Brain microvascular endothelial cell (primary cell): ENCODE results near the gene CFAP53.
"Not testable (repeated sequence)": the region's sequence is repeated elsewhere in the genome, so short reads cannot be mapped to it uniquely, and the experiment has no call there.

Experiments
- DNase-seq: peaks from one replicate; pipeline ENCODE4 v3.0.0-alpha.2; 2020
- H3K27ac ChIP-seq: fragments of 250-450 bp; sonication (Bioruptor Pico); 2 replicates; pipeline ENCODE4 v1.5.1; 2020; ENCODE audit warnings: mild to moderate bottlenecking, moderate library complexity
- H3K27me3 ChIP-seq: fragments of 250-450 bp; sonication (Bioruptor Pico); replicated peaks from 2 replicates; pipeline ENCODE4 v1.5.1; 2020; ENCODE audit warnings: mild to moderate bottlenecking
- H3K36me3 ChIP-seq: fragments of 250-450 bp; sonication (Bioruptor Pico); replicated peaks from 2 replicates; pipeline ENCODE4 v1.5.1; 2020; ENCODE audit warnings: mild to moderate bottlenecking
- H3K4me3 ChIP-seq: 2 replicates; pipeline ENCODE4 v1.5.1; 2011; ENCODE audit warnings: low read depth, mild to moderate bottlenecking, control low read depth, low read length, moderate library complexity
- CTCF ChIP-seq: IDR thresholded peaks from 2 replicates; pipeline ENCODE4 v1.5.1; 2011; ENCODE audit warnings: low read depth, mild to moderate bottlenecking, moderate library complexity, low read length, control low read depth, inconsistent platforms; ENCODE audit errors: missing control alignments
- in situ Hi-C: cut with HindIII; loops from 2 replicates; pipeline ENCODE4 v1.10.0; 2017; ENCODE audit warnings: low sequenced_read_pairs, low pct_ligation_motif_present

Gene CFAP53

GRCh38 chr18:50272568-50272967 is 6.3 kb upstream of the CFAP53 start:
- H3K27ac ChIP-seq: no peak overlapping the region
- no peak for TF ChIP-seq CTCF
- DNase-seq: no peak
- H3K27me3 ChIP-seq: no peaks in the 10 kb centered on the region
- in situ Hi-C loops: no loop called here
- peaks cover 64% of the 10 kb centered on the region for H3K36me3 ChIP-seq
- no peak overlapping the region for H3K4me3 ChIP-seq

- H3K4me3 ChIP-seq: peak overlapping the region; percentile 63
- peak overlapping the region; percentile 48 for H3K27ac ChIP-seq
- peak; percentile 89 for TF ChIP-seq CTCF
- in situ Hi-C loops: no loop called here
- no peaks in the 10 kb centered on the region for H3K27me3 ChIP-seq
- peaks cover 25% of the 10 kb centered on the region for H3K36me3 ChIP-seq
- DNase-seq: peak; percentile 77
Measured at GRCh38 chr18:50268022-50268747, 1.9 kb upstream of the CFAP53 start.

- in situ Hi-C loops: no loop called here
- no peak for DNase-seq
- H3K27me3 ChIP-seq: no peaks in the 10 kb centered on the region
- no peak overlapping the region for H3K27ac ChIP-seq
- no peaks in the 10 kb centered on the region for H3K36me3 ChIP-seq
- no peak overlapping the region for H3K4me3 ChIP-seq
- TF ChIP-seq CTCF: no peak
Measured at GRCh38 chr18:50262977-50263376, 3.3 kb downstream of the CFAP53 start.

- no peaks in the 10 kb centered on the region for H3K27me3 ChIP-seq
- in situ Hi-C loops: no loop called here
- H3K36me3 ChIP-seq: no peaks in the 10 kb centered on the region
- no peak overlapping the region for H3K4me3 ChIP-seq
- no peak for DNase-seq
- no peak overlapping the region for H3K27ac ChIP-seq
- TF ChIP-seq CTCF: no peak
Measured at GRCh38 chr18:50250935-50251334, 15.4 kb downstream of the CFAP53 start.

- no peak overlapping the region for H3K4me3 ChIP-seq
- no peaks in the 10 kb centered on the region for H3K27me3 ChIP-seq
- no peak for TF ChIP-seq CTCF
- in situ Hi-C loops: no loop called here
- DNase-seq: no peak
- H3K36me3 ChIP-seq: no peaks in the 10 kb centered on the region
- no peak overlapping the region for H3K27ac ChIP-seq
Measured at GRCh38 chr18:50249576-50249975, 16.7 kb downstream of the CFAP53 start.

- Histone ChIP-seq H3K36me3 (no peaks in the 10 kb centered on the region), H3K27me3 (no peaks in the 10 kb centered on the region), H3K4me3 (no peak overlapping the region), H3K27ac (no peak overlapping the region)
- TF ChIP-seq CTCF: no peak
- in situ Hi-C loops: no loop called here
- DNase-seq: no peak
Measured at GRCh38 chr18:50247561-50247960, 18.7 kb downstream of the CFAP53 start.

GRCh38 chr18:50241768-50242167 is 24.5 kb downstream of the CFAP53 start:
- H3K27me3 ChIP-seq, in situ Hi-C loops, H3K36me3 ChIP-seq, H3K4me3 ChIP-seq, H3K27ac ChIP-seq: not testable (repeated sequence)
- DNase-seq: peak; percentile 16
